Measurements from ENCODE around the gene TDRD3.
"Not testable (repeated sequence)": the region's sequence is repeated elsewhere in the genome, so short reads cannot be mapped to it uniquely, and the experiment has no call there.

Gene TDRD3

GRCh38 chr13:60396783-60397703 lies at the start of gene TDRD3:
Gene TDRD3, plus strand, starts transcription at chr13:60397220. Its CDS starts 145 bp downstream, at chr13:60397365.
- peak; percentile 68 for DNase-seq (ENCODE audit: low read depth)

- DNase-seq (ENCODE audit: low read depth), result no peak
These were observed 49.3 kb upstream of the TDRD3 start for GRCh38 chr13:60347690-60348089.

GRCh38 chr13:60348097-60348496 lies 48.9 kb upstream of the TDRD3 start:
- no peak for DNase-seq (ENCODE audit: low read depth)

GRCh38 chr13:60351326-60351725 lies 45.7 kb upstream of the TDRD3 start:
- peak; percentile 81 for DNase-seq (ENCODE audit: low read depth)

- peak; percentile 10 for DNase-seq (ENCODE audit: low read depth)
These were observed 45.0 kb upstream of the TDRD3 start for GRCh38 chr13:60351855-60352615.

GRCh38 chr13:60352644-60353043 lies 44.4 kb upstream of the TDRD3 start:
- no peak for DNase-seq (ENCODE audit: low read depth)

GRCh38 chr13:60355056-60355455 lies 42.0 kb upstream of the TDRD3 start:
- no peak for DNase-seq (ENCODE audit: low read depth)

- DNase-seq (ENCODE audit: low read depth), result no peak
These were observed 40.0 kb upstream of the TDRD3 start for GRCh38 chr13:60356970-60357369.

GRCh38 chr13:60358453-60358852 lies 38.6 kb upstream of the TDRD3 start:
- no peak for DNase-seq (ENCODE audit: low read depth)

GRCh38 chr13:60363288-60363687 lies 33.7 kb upstream of the TDRD3 start:
- DNase-seq (ENCODE audit: low read depth), result no peak

GRCh38 chr13:60369242-60369641 lies 27.8 kb upstream of the TDRD3 start:
- DNase-seq (ENCODE audit: low read depth), result no peak

GRCh38 chr13:60370343-60370742 lies 26.7 kb upstream of the TDRD3 start:
- no peak for DNase-seq (ENCODE audit: low read depth)

- DNase-seq (ENCODE audit: low read depth), result no peak
These were observed 24.9 kb upstream of the TDRD3 start for GRCh38 chr13:60372141-60372540.

GRCh38 chr13:60379282-60379681 lies 17.7 kb upstream of the TDRD3 start:
- not testable (repeated sequence) for DNase-seq (ENCODE audit: low read depth)

- DNase-seq (ENCODE audit: low read depth), result no peak
These were observed 17.0 kb upstream of the TDRD3 start for GRCh38 chr13:60379837-60380565.

GRCh38 chr13:60384911-60385310 lies 12.1 kb upstream of the TDRD3 start:
- DNase-seq (ENCODE audit: low read depth), result no peak

GRCh38 chr13:60386250-60386649 lies 10.8 kb upstream of the TDRD3 start:
- DNase-seq (ENCODE audit: low read depth), result no peak

- no peak for DNase-seq (ENCODE audit: low read depth)
These were observed 4.9 kb upstream of the TDRD3 start for GRCh38 chr13:60392131-60392530.

- peak; percentile 84 for DNase-seq (ENCODE audit: low read depth)
These were observed 843 bp upstream of the TDRD3 start for GRCh38 chr13:60395971-60396782.

GRCh38 chr13:60397704-60398378 lies 821 bp downstream of the TDRD3 start:
- peak; percentile 30 for DNase-seq (ENCODE audit: low read depth)

- DNase-seq (ENCODE audit: low read depth), result no peak
These were observed 1.4 kb downstream of the TDRD3 start for GRCh38 chr13:60398379-60398891.

Data from GM04504 (cell line).